Measurements from ENCODE around the gene SRSF9.

DNA sequence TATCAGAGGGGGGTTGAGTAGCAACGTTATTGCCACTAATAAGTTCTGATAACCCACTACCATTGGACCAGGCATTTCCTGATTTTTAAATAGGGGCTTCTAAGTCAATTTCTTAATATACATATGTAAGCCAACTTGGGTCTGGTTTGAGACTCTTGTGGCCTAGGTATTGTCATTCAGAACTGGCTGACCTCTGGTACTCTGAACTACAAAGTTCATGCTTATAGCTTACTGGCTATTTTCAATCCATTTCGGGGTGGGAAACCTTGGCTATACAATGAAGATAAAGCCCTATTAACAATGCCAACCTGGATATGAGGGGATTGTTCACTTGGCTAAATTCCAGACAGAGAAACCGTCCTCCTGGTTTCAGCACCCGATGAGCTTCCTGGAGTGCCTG, 35.0 kb upstream of the SRSF9 start:
- TF ChIP-seq EZH2 (IDR thresholded peaks at IDR 0.05; ENCODE audit: borderline replicate concordance, insufficient read depth, low read length, poor library complexity, severe bottlenecking) (no peak), CTCF (IDR thresholded peaks at IDR 0.05; ENCODE audit: poor library complexity, severe bottlenecking) (no peak), MXI1 (conservative IDR thresholded peaks at IDR 0.05; ENCODE audit: poor library complexity, severe bottlenecking) (no peak), SMC3 (conservative IDR thresholded peaks at IDR 0.05; ENCODE audit: poor library complexity) (no peak), REST (IDR thresholded peaks at IDR 0.05; ENCODE audit: borderline replicate concordance) (no peak), EP300 (conservative IDR thresholded peaks at IDR 0.05; ENCODE audit: poor library complexity, severe bottlenecking) (no peak)
